ENCODE data around the gene JPH3.

Gene JPH3

GRCh38 chr16:87684106-87684677 lies 81.9 kb downstream of the JPH3 start:
- DNase-seq = no peak

GRCh38 chr16:87684711-87685404 lies 82.5 kb downstream of the JPH3 start:
- no peak for DNase-seq

- DNase-seq = no peak
These were observed 83.1 kb downstream of the JPH3 start for GRCh38 chr16:87685405-87685755.

- no peak for DNase-seq
These were observed 83.5 kb downstream of the JPH3 start for GRCh38 chr16:87685766-87686165.

GRCh38 chr16:87686697-87687096 lies 84.4 kb downstream of the JPH3 start:
- DNase-seq = no peak

- DNase-seq = no peak
These were observed 85.0 kb downstream of the JPH3 start for GRCh38 chr16:87687126-87687910.

- DNase-seq = no peak
These were observed 85.8 kb downstream of the JPH3 start for GRCh38 chr16:87687998-87688529.

GRCh38 chr16:87688876-87689815 lies 86.8 kb downstream of the JPH3 start:
- no peak for DNase-seq

- no peak for DNase-seq
These were observed 87.7 kb downstream of the JPH3 start for GRCh38 chr16:87689956-87690465.

GRCh38 chr16:87690911-87691685 lies 88.8 kb downstream of the JPH3 start:
- no peak for DNase-seq

GRCh38 chr16:87691686-87692079 lies 89.4 kb downstream of the JPH3 start:
- no peak for DNase-seq

GRCh38 chr16:87692176-87692575 lies 89.9 kb downstream of the JPH3 start:
- no peak for DNase-seq

GRCh38 chr16:87692756-87693155 lies 90.4 kb downstream of the JPH3 start:
- no peak for DNase-seq

- no peak for DNase-seq
These were observed 91.5 kb downstream of the JPH3 start for GRCh38 chr16:87693827-87694226.

GRCh38 chr16:87694441-87695125 lies 92.3 kb downstream of the JPH3 start:
- no peak for DNase-seq

- no peak for DNase-seq
These were observed 93.2 kb downstream of the JPH3 start for GRCh38 chr16:87695534-87695933.

- no peak for DNase-seq
These were observed 94.4 kb downstream of the JPH3 start for GRCh38 chr16:87696726-87697125.

- no peak for DNase-seq
These were observed 94.9 kb downstream of the JPH3 start for GRCh38 chr16:87697256-87697655.

- no peak for DNase-seq
These were observed 95.5 kb downstream of the JPH3 start for GRCh38 chr16:87697792-87698191.

GRCh38 chr16:87698241-87698640 lies 95.9 kb downstream of the JPH3 start:
- DNase-seq = no peak

GRCh38 chr16:87698676-87699199 lies 96.4 kb downstream of the JPH3 start:
- no peak for DNase-seq

Measured in NCI-H526 (cell line).